ENCODE measurements around the gene HIBADH. TPM values are rescaled to one million over a fixed set of nuclear protein-coding genes. Genes with fewer than 3 reads are reported as not detected.

HIBADH gene
- total RNA-seq, 1 donor from 2014 or later = 25.3 TPM

- Mint-ChIP-seq H3K27me3 (peaks cover 3% of the 10 kb centered on the region), H3K4me1 (ENCODE audit: low read depth) (peaks cover 6% of the 10 kb centered on the region), H3K9me3 (ENCODE audit: low read depth) (no peaks in the 10 kb centered on the region), H3K4me3 (ENCODE audit: low read depth) (no peak overlapping the region), H3K36me3 (ENCODE audit: insufficient read depth) (no peaks in the 10 kb centered on the region), H3K27ac (no peak overlapping the region)
- no peak for DNase-seq (ENCODE audit: low spot score, unreplicated experiment)
- no peak for TF ChIP-seq CTCF (IDR thresholded peaks at IDR 0.05; ENCODE audit: unreplicated experiment)
Measured at GRCh38 chr7:27695096-27695495, 32.4 kb upstream of the HIBADH start.

GRCh38 chr7:27693794-27694193, 31.1 kb upstream of the HIBADH start:
- Mint-ChIP-seq H3K4me3 (ENCODE audit: low read depth) (no peak overlapping the region), H3K27me3 (peaks cover 3% of the 10 kb centered on the region)

GRCh38 chr7:27690649-27691048, 28.0 kb upstream of the HIBADH start:
- Mint-ChIP-seq H3K27ac (no peak overlapping the region), H3K27me3 (peaks cover 3% of the 10 kb centered on the region), H3K36me3 (ENCODE audit: insufficient read depth) (no peaks in the 10 kb centered on the region), H3K4me1 (ENCODE audit: low read depth) (peaks cover 6% of the 10 kb centered on the region), H3K9me3 (ENCODE audit: low read depth) (no peaks in the 10 kb centered on the region), H3K4me3 (ENCODE audit: low read depth) (no peak overlapping the region)
- TF ChIP-seq CTCF (IDR thresholded peaks at IDR 0.05; ENCODE audit: unreplicated experiment) = no peak
- no peak for DNase-seq (ENCODE audit: low spot score, unreplicated experiment)

More at GRCh38 chr7:27693794-27694193, 31.1 kb upstream of the HIBADH start:
- no peak for TF ChIP-seq CTCF (IDR thresholded peaks at IDR 0.05; ENCODE audit: unreplicated experiment)
- no peak overlapping the region for H3K27ac Mint-ChIP-seq
- H3K4me1 Mint-ChIP-seq (ENCODE audit: low read depth) = peaks cover 6% of the 10 kb centered on the region
- H3K36me3 Mint-ChIP-seq (ENCODE audit: insufficient read depth) = no peaks in the 10 kb centered on the region
- no peak for DNase-seq (ENCODE audit: low spot score, unreplicated experiment)
- H3K9me3 Mint-ChIP-seq (ENCODE audit: low read depth) = no peaks in the 10 kb centered on the region

GRCh38 chr7:27689591-27690164, 27.0 kb upstream of the HIBADH start:
- H3K4me3 Mint-ChIP-seq (ENCODE audit: low read depth) = no peak overlapping the region

GRCh38 chr7:27689150-27689549, 26.5 kb upstream of the HIBADH start:
- no peaks in the 10 kb centered on the region for H3K4me1 Mint-ChIP-seq (ENCODE audit: low read depth)
- no peaks in the 10 kb centered on the region for H3K36me3 Mint-ChIP-seq (ENCODE audit: insufficient read depth)
- TF ChIP-seq CTCF (IDR thresholded peaks at IDR 0.05; ENCODE audit: unreplicated experiment) = no peak
- H3K4me3 Mint-ChIP-seq (ENCODE audit: low read depth) = no peak overlapping the region
- no peak for DNase-seq (ENCODE audit: low spot score, unreplicated experiment)
- no peaks in the 10 kb centered on the region for H3K27me3 Mint-ChIP-seq
- no peak overlapping the region for H3K27ac Mint-ChIP-seq
- H3K9me3 Mint-ChIP-seq (ENCODE audit: low read depth) = no peaks in the 10 kb centered on the region

More at GRCh38 chr7:27689591-27690164, 27.0 kb upstream of the HIBADH start:
- H3K4me1 Mint-ChIP-seq (ENCODE audit: low read depth) = peaks cover 3% of the 10 kb centered on the region
- peak; percentile 52 for TF ChIP-seq CTCF (IDR thresholded peaks at IDR 0.05; ENCODE audit: unreplicated experiment)
- H3K27me3 Mint-ChIP-seq = no peaks in the 10 kb centered on the region
- no peak overlapping the region for H3K27ac Mint-ChIP-seq
- DNase-seq (ENCODE audit: low spot score, unreplicated experiment) = no peak
- H3K9me3 Mint-ChIP-seq (ENCODE audit: low read depth) = no peaks in the 10 kb centered on the region
- H3K36me3 Mint-ChIP-seq (ENCODE audit: insufficient read depth) = no peaks in the 10 kb centered on the region

All from progenitor cell of endocrine pancreas (in vitro differentiated cells).